CD14-positive monocyte (primary cell): ENCODE measurements around the gene SLC17A7. TPM values are rescaled to one million over a fixed set of nuclear protein-coding genes. Genes with fewer than 3 reads are reported as not detected.

Experiments used
- DNase-seq, 3 donors: peaks; one replicate each; pipeline ENCODE4 v3.0.0-alpha.2; 2011 to 2022
- H2AFZ ChIP-seq: 2 replicates; pipeline ENCODE4 v1.6.0; 2012; ENCODE audit warnings: mild to moderate bottlenecking, low read depth, low read length, inconsistent platforms; ENCODE audit not compliant: insufficient read depth, poor library complexity, severe bottlenecking
- H3K27ac ChIP-seq, 2 donors: 1 replicate in 1 of 2; 2 replicates in 1 of 2; pipeline ENCODE4 v1.5.1; 2012 to 2013; ENCODE audit warnings: low read length in 2 of 2, control low read depth in 1 of 2, inconsistent platforms in 1 of 2, low read depth in 1 of 2, mild to moderate bottlenecking in 1 of 2
- H3K27me3 ChIP-seq, 2 donors: one replicate each; pipeline versions ENCODE4 v1.6.0 to v1.6.1; 2011 to 2013; ENCODE audit warnings: low read length in 2 of 2; ENCODE audit not compliant: control insufficient read depth in 2 of 2, insufficient read depth in 2 of 2
- H3K36me3 ChIP-seq, 2 donors: replicated peaks in 1 of 2; 1 replicate in 1 of 2; 2 replicates in 1 of 2; pipeline versions ENCODE4 v1.5.1 to v1.6.1; 2012 to 2013; ENCODE audit warnings: low read length in 2 of 2, control low read depth in 1 of 2, inconsistent platforms in 1 of 2, mild to moderate bottlenecking in 1 of 2; ENCODE audit not compliant: insufficient read depth in 2 of 2, control insufficient read depth in 1 of 2
- H3K4me1 ChIP-seq, 2 donors: 1 replicate in 1 of 2; 2 replicates in 1 of 2; pipeline versions ENCODE4 v1.5.1 to v1.6.1; 2012 to 2013; ENCODE audit warnings: low read length in 2 of 2, control low read depth in 1 of 2, inconsistent platforms in 1 of 2, mild to moderate bottlenecking in 1 of 2, moderate library complexity in 1 of 2; ENCODE audit not compliant: insufficient read depth in 2 of 2, control insufficient read depth in 1 of 2
- H3K4me2 ChIP-seq: replicated peaks from 2 replicates; pipeline ENCODE3; 2012; ENCODE audit warnings: low read length, moderate library complexity, mild to moderate bottlenecking; ENCODE audit not compliant: poor library complexity, severe bottlenecking; ENCODE audit errors: extremely low read depth
- H3K4me3 ChIP-seq, 3 experiments: fragments of 200-600 bp in 1 of 3; sonication (generic) in 1 of 3; replicated peaks in 1 of 3; 1 replicate in 2 of 3; 2 replicates in 1 of 3; pipeline ENCODE4 v1.5.1; 2011 to 2013; ENCODE audit warnings: low read length in 3 of 3, mild to moderate bottlenecking in 3 of 3, control low read depth in 2 of 3, low read depth in 2 of 3, inconsistent platforms in 1 of 3, moderate library complexity in 1 of 3
- H3K79me2 ChIP-seq: 2 replicates; pipeline ENCODE4 v1.6.0; 2012; ENCODE audit warnings: mild to moderate bottlenecking, control low read depth, inconsistent platforms, low read length, moderate library complexity; ENCODE audit not compliant: insufficient read depth
- H3K9ac ChIP-seq: 2 replicates; pipeline ENCODE4 v1.6.0; 2017; ENCODE audit warnings: low read length, mild to moderate bottlenecking; ENCODE audit not compliant: insufficient read depth, poor library complexity, severe bottlenecking
- H3K9me3 ChIP-seq, 2 donors: replicated peaks in 1 of 2; 1 replicate in 1 of 2; 2 replicates in 1 of 2; pipeline versions ENCODE4 v1.5.1 to v1.6.1; 2012 to 2013; ENCODE audit warnings: low read length in 2 of 2, control low read depth in 1 of 2; ENCODE audit not compliant: control insufficient read depth in 1 of 2, insufficient read depth in 1 of 2
- H4K20me1 ChIP-seq: 2 replicates; pipeline ENCODE4 v1.6.0; 2012; ENCODE audit warnings: mild to moderate bottlenecking, low read length, control low read depth, moderate library complexity; ENCODE audit not compliant: insufficient read depth
- H3K27ac Mint-ChIP-seq, 7 donors: one replicate each; pipeline ENCODE4 v1.8.0; 2020; ENCODE audit warnings: mild to moderate bottlenecking in 7 of 7, mixed read lengths in 7 of 7, moderate library complexity in 6 of 7, inconsistent platforms in 2 of 7
- H3K27me3 Mint-ChIP-seq, 3 donors: one replicate each; pipeline ENCODE4 v1.8.0; 2021 to 2022; ENCODE audit warnings: low read depth in 3 of 3, mild to moderate bottlenecking in 3 of 3, mixed read lengths in 3 of 3, moderate library complexity in 3 of 3, inconsistent platforms in 1 of 3
- H3K36me3 Mint-ChIP-seq, 2 donors: one replicate each; pipeline ENCODE4 v1.8.0; 2020; ENCODE audit warnings: mixed read lengths in 2 of 2, inconsistent platforms in 1 of 2, mild to moderate bottlenecking in 1 of 2
- H3K4me1 Mint-ChIP-seq: one replicate; pipeline ENCODE4 v1.8.0; 2020; ENCODE audit warnings: mild to moderate bottlenecking, mixed read lengths
- H3K4me3 Mint-ChIP-seq, 2 donors: one replicate each; pipeline ENCODE4 v1.8.0; 2020; ENCODE audit warnings: mild to moderate bottlenecking in 2 of 2, mixed read lengths in 2 of 2, moderate library complexity in 1 of 2
- H3K9me3 Mint-ChIP-seq, 7 donors: one replicate each; pipeline ENCODE4 v1.8.0; 2020 to 2022; ENCODE audit warnings: mixed read lengths in 7 of 7, mild to moderate bottlenecking in 6 of 7, moderate library complexity in 6 of 7, inconsistent platforms in 2 of 7
- WGBS: methylation state at CpG from one replicate; pipeline ENCODE4 v1.1.5; 2013; ENCODE audit warnings: missing lambda C conversion rate; ENCODE audit not compliant: insufficient coverage; 5-methylcytosine and 5-hydroxymethylcytosine counted together
- intact Hi-C, 2 donors: fragments of 100-400 bp; cut with micrococcal nuclease; formaldehyde crosslinking; loops; one replicate each; pipeline versions ENCODE4 v1.15.0 to v1.15.1; 2023
- polyA plus RNA-seq, 3 donors: library from polyadenylated mRNA; depleted of rRNA in 1 of 3; unstranded in 2 of 3; stranded (reverse) in 1 of 3; fragments of 300-500 nt in 2 of 3; fragments of >200 nt in 1 of 3; fragmentation: Illumina TruSeq in 2 of 3; gene quantifications; 1 replicate in 2 of 3; 2 replicates in 1 of 3; pipeline ENCODE4 v1.2.3, GENCODE V29; 2012 to 2021
- TF ChIP-seq, protein P1 (sequence below): fragments of 200-600 bp; IDR thresholded peaks from one replicate; pipeline ENCODE4 v1.8.0; 2022; ENCODE audit warnings: antibody characterized with exemption, mild to moderate bottlenecking

The SLC17A7 gene
- polyA plus RNA-seq, 3 donors = 0.04 to 0.09 TPM; not detected in 1

DNA sequence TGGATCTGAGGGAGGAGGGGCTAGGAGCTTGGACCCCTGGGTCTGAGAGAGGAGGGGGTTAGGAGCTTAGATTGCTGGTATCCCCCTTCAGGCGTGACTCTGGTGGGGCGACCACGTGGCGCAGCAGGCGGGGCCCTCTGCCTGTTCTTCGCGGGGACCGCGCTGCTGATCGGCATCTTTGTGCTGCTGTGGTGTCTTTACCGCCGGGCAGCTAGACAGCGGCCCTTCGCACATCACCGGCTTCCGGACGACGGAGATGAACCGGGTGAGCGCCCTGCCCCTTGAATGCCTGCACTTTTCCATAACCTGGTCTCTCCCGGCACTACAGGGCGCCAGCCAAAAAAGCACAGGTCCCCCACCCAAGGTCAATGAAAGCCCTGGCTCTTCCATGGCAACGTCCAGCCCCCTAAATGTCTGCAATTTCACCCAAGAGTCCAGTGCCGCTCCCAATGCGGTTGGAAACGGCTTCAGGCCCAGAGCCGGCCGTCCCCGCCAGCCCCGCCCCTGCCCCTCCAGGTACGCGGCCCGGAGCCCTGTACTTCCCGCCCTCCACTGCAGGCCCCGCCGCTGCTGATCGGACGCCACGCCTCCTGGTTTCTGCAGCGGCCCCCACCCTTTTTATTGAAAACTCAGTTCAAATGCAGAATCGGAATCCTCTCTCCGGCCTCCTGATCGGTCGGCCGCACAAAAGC, 13.3 kb downstream of the SLC17A7 start:
- Mint-ChIP-seq H3K4me3 (peak overlapping the region; percentile 27 to 70), H3K36me3 (peaks cover 0 to 18% of the 10 kb centered on the region in 2 donors), H3K4me1 (peaks cover 28% of the 10 kb centered on the region), H3K27ac (peak overlapping the region in 1 of 7 donors; percentile 17), H3K9me3 (peaks cover 0 to 36% (median 18%) of the 10 kb centered on the region in 7 donors), H3K27me3 (peaks cover 98 to 100% (median 99%) of the 10 kb centered on the region in 3 donors)
- Histone ChIP-seq H3K36me3 (no peaks in the 10 kb centered on the region), H3K4me1 (peaks cover 5 to 13% of the 10 kb centered on the region in 2 donors), H2AFZ (peak overlapping the region; percentile 27), H3K4me3 (no peak overlapping the region), H3K4me2 (peak overlapping the region; percentile 26), H3K27ac (no peak overlapping the region), H3K9me3 (peaks cover 9 to 51% of the 10 kb centered on the region in 2 donors), H4K20me1 (no peaks in the 10 kb centered on the region), H3K79me2 (no peaks in the 10 kb centered on the region), H3K27me3 (peaks cover 68 to 100% of the 10 kb centered on the region in 2 donors), H3K9ac (no peak overlapping the region)
- TF ChIP-seq, protein P1, sequence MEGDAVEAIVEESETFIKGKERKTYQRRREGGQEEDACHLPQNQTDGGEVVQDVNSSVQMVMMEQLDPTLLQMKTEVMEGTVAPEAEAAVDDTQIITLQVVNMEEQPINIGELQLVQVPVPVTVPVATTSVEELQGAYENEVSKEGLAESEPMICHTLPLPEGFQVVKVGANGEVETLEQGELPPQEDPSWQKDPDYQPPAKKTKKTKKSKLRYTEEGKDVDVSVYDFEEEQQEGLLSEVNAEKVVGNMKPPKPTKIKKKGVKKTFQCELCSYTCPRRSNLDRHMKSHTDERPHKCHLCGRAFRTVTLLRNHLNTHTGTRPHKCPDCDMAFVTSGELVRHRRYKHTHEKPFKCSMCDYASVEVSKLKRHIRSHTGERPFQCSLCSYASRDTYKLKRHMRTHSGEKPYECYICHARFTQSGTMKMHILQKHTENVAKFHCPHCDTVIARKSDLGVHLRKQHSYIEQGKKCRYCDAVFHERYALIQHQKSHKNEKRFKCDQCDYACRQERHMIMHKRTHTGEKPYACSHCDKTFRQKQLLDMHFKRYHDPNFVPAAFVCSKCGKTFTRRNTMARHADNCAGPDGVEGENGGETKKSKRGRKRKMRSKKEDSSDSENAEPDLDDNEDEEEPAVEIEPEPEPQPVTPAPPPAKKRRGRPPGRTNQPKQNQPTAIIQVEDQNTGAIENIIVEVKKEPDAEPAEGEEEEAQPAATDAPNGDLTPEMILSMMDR = no peak
- intact Hi-C loops = loop anchor here in 1 of 2 donors (10.0 kb wide), 1 partner anchor 53 kb away; no protein-coding TSS in a partner anchor
- WGBS = 2% methylated on average over 45 of the region's 45 CpGs
- DNase-seq = no peak

DNA sequence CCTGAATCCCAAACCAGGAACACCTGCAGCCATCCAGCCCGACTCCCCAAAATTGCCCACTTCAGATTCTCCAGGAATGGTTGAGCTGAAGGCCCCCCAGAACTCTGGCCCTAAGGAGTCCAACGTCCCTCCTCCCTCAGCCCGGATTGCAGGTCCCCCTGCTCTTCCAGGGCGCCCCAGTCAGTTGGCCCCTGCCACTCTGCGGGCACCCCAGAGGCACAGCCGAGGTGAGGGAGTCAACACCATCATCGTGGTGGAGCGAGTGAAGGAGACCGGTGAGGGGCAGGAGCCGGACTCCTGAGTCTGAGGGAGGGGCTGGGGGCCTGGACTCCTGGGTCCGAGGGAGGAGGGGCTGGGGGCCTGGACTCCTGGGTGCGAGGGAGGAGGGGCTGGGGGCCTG, 14.0 kb downstream of the SLC17A7 start:
- peaks cover 0 to 41% (median 22%) of the 10 kb centered on the region in 7 donors for H3K9me3 Mint-ChIP-seq
- intact Hi-C loops = loop anchor here in 1 of 2 donors (10.0 kb wide), 1 partner anchor 53 kb away; no protein-coding TSS in a partner anchor
- Histone ChIP-seq H3K4me3 (no peak overlapping the region), H3K9ac (no peak overlapping the region), H3K79me2 (no peaks in the 10 kb centered on the region), H2AFZ (no peak overlapping the region), H3K4me2 (no peak overlapping the region), H3K9me3 (peaks cover 7 to 51% of the 10 kb centered on the region in 2 donors), H4K20me1 (no peaks in the 10 kb centered on the region), H3K27ac (no peak overlapping the region), H3K36me3 (no peaks in the 10 kb centered on the region), H3K4me1 (peaks cover 10 to 20% of the 10 kb centered on the region in 2 donors), H3K27me3 (peaks cover 67 to 99% of the 10 kb centered on the region in 2 donors)
- WGBS = 53% methylated on average over 7 of the region's 12 CpGs
- TF ChIP-seq, protein P1 = no peak
- peaks cover 0 to 23% of the 10 kb centered on the region in 2 donors for H3K36me3 Mint-ChIP-seq
- H3K27ac Mint-ChIP-seq = no peak overlapping the region
- no peak for DNase-seq
- H3K4me1 Mint-ChIP-seq = peaks cover 32% of the 10 kb centered on the region
- peak overlapping the region in 1 of 2 donors; percentile 88 for H3K4me3 Mint-ChIP-seq
- H3K27me3 Mint-ChIP-seq = peaks cover 96 to 100% (median 97%) of the 10 kb centered on the region in 3 donors
